ENCODE data around the gene NEU1.

Gene NEU1

GRCh38 chr6:31900917-31901414, 38.3 kb upstream of the NEU1 start:
- peak overlapping the region; percentile 88 for H3K9ac ChIP-seq (ENCODE audit: low read length)
- H2BK15ac ChIP-seq (ENCODE audit: low read depth, poor library complexity, severe bottlenecking), result peak overlapping the region; percentile 41
- peaks cover 0 to 9% of the 10 kb centered on the region in 2 experiments for H3K27me3 ChIP-seq (ENCODE audit: control insufficient read depth in 1 of 2, insufficient read depth in 1 of 2, low read length in 2 of 2)
- H3K4me1 ChIP-seq (ENCODE audit: control insufficient read depth, insufficient read depth, low read depth, low read length), result peaks cover 24% of the 10 kb centered on the region
- no peak overlapping the region for H3K14ac ChIP-seq (ENCODE audit: low read length in 2 of 2)
- no peak for DNase-seq
- H3K4me3 ChIP-seq (ENCODE audit: insufficient read depth in 1 of 2, low read depth in 1 of 2, low read length in 2 of 2), result peak overlapping the region; percentile 64 to 85
- H3K36me3 ChIP-seq (ENCODE audit: control insufficient read depth in 1 of 2, insufficient read depth in 2 of 2, low read depth in 1 of 2, low read length in 2 of 2), result peaks cover 3 to 20% of the 10 kb centered on the region in 2 experiments
- no peak overlapping the region for H2AFZ ChIP-seq (ENCODE audit: low read depth, low read length)
- no peak overlapping the region for H2BK5ac ChIP-seq (ENCODE audit: low read depth, low read length, poor library complexity, severe bottlenecking)
- no peak overlapping the region for H3K23ac ChIP-seq (ENCODE audit: low read length in 2 of 2)
- H2AK5ac ChIP-seq (ENCODE audit: low read length, severe bottlenecking), result no peak overlapping the region
- peak overlapping the region; percentile 72 for H4K91ac ChIP-seq (ENCODE audit: low read length)
- peaks cover 15% of the 10 kb centered on the region for H3K79me1 ChIP-seq (replicated peaks; ENCODE audit: low read length, poor library complexity, severe bottlenecking)
- H3K4ac ChIP-seq (ENCODE audit: low read depth in 1 of 2, low read length in 2 of 2), result peak overlapping the region in 1 of 2 experiments; percentile 24
- H2BK120ac ChIP-seq (ENCODE audit: low read depth, low read length), result peak overlapping the region; percentile 89
- no peak overlapping the region for H4K8ac ChIP-seq (ENCODE audit: low read length)
- peak overlapping the region; percentile 71 for H3K4me2 ChIP-seq (ENCODE audit: low read length, poor library complexity, severe bottlenecking)
- peak overlapping the region in 1 of 2 experiments; percentile 8 for H2BK12ac ChIP-seq (ENCODE audit: low read length in 2 of 2)
- H3K9me3 ChIP-seq (ENCODE audit: control insufficient read depth, low read length), result no peaks in the 10 kb centered on the region
- H3K27ac ChIP-seq (ENCODE audit: low read length, poor library complexity, severe bottlenecking), result no peak overlapping the region
- peak overlapping the region in 1 of 2 experiments; percentile 25 for H3K18ac ChIP-seq (ENCODE audit: low read depth in 1 of 2, low read length in 2 of 2)
- 82% methylated on average over 26 of the region's 29 CpGs for WGBS

GRCh38 chr6:31899882-31900722, 37.5 kb upstream of the NEU1 start:
- Histone ChIP-seq H3K27ac (ENCODE audit: low read length, poor library complexity, severe bottlenecking) (no peak overlapping the region), H2BK5ac (ENCODE audit: low read depth, low read length, poor library complexity, severe bottlenecking) (no peak overlapping the region), H3K4ac (ENCODE audit: low read depth in 1 of 2, low read length in 2 of 2) (no peak overlapping the region), H3K36me3 (ENCODE audit: control insufficient read depth in 1 of 2, insufficient read depth in 2 of 2, low read depth in 1 of 2, low read length in 2 of 2) (peaks cover 12 to 20% of the 10 kb centered on the region in 2 experiments), H3K23ac (ENCODE audit: low read length in 2 of 2) (no peak overlapping the region), H3K4me2 (ENCODE audit: low read length, poor library complexity, severe bottlenecking) (no peak overlapping the region), H2AFZ (ENCODE audit: low read depth, low read length) (no peak overlapping the region), H3K27me3 (ENCODE audit: control insufficient read depth in 1 of 2, insufficient read depth in 1 of 2, low read length in 2 of 2) (peaks cover 0 to 5% of the 10 kb centered on the region in 2 experiments), H4K91ac (ENCODE audit: low read length) (no peak overlapping the region), H3K4me1 (ENCODE audit: control insufficient read depth, insufficient read depth, low read depth, low read length) (peaks cover 24% of the 10 kb centered on the region), H3K4me3 (ENCODE audit: insufficient read depth in 1 of 2, low read depth in 1 of 2, low read length in 2 of 2) (no peak overlapping the region), H3K14ac (ENCODE audit: low read length in 2 of 2) (no peak overlapping the region), H3K9me3 (ENCODE audit: control insufficient read depth, low read length) (no peaks in the 10 kb centered on the region), H3K18ac (ENCODE audit: low read depth in 1 of 2, low read length in 2 of 2) (no peak overlapping the region), H2BK120ac (ENCODE audit: low read depth, low read length) (no peak overlapping the region), H3K79me1 (replicated peaks; ENCODE audit: low read length, poor library complexity, severe bottlenecking) (peaks cover 18% of the 10 kb centered on the region), H4K8ac (ENCODE audit: low read length) (peak overlapping the region; percentile 12), H2BK12ac (ENCODE audit: low read length in 2 of 2) (no peak overlapping the region), H3K9ac (ENCODE audit: low read length) (no peak overlapping the region), H2AK5ac (ENCODE audit: low read length, severe bottlenecking) (no peak overlapping the region), H2BK15ac (ENCODE audit: low read depth, poor library complexity, severe bottlenecking) (no peak overlapping the region)
- 94% methylated on average over 44 of the region's 49 CpGs for WGBS
- DNase-seq, result no peak

- no peak overlapping the region for H3K4me3 ChIP-seq (ENCODE audit: insufficient read depth in 1 of 2, low read depth in 1 of 2, low read length in 2 of 2)
- no peak overlapping the region for H2BK120ac ChIP-seq (ENCODE audit: low read depth, low read length)
Observed at GRCh38 chr6:31899215-31899614, 36.6 kb upstream of the NEU1 start.

GRCh38 chr6:31898383-31899011, 35.9 kb upstream of the NEU1 start:
- Histone ChIP-seq H3K27ac (ENCODE audit: low read length, poor library complexity, severe bottlenecking) (no peak overlapping the region), H3K9ac (ENCODE audit: low read length) (peak overlapping the region; percentile 96), H4K91ac (ENCODE audit: low read length) (peak overlapping the region; percentile 7), H2BK12ac (ENCODE audit: low read length in 2 of 2) (no peak overlapping the region), H2BK120ac (ENCODE audit: low read depth, low read length) (no peak overlapping the region), H3K14ac (ENCODE audit: low read length in 2 of 2) (no peak overlapping the region), H3K9me3 (ENCODE audit: control insufficient read depth, low read length) (no peaks in the 10 kb centered on the region), H3K4ac (ENCODE audit: low read depth in 1 of 2, low read length in 2 of 2) (no peak overlapping the region), H3K4me2 (ENCODE audit: low read length, poor library complexity, severe bottlenecking) (peak overlapping the region; percentile 62), H3K4me1 (ENCODE audit: control insufficient read depth, insufficient read depth, low read depth, low read length) (peaks cover 24% of the 10 kb centered on the region), H3K18ac (ENCODE audit: low read depth in 1 of 2, low read length in 2 of 2) (no peak overlapping the region), H3K36me3 (ENCODE audit: control insufficient read depth in 1 of 2, insufficient read depth in 2 of 2, low read depth in 1 of 2, low read length in 2 of 2) (peaks cover 18 to 31% of the 10 kb centered on the region in 2 experiments), H3K79me1 (replicated peaks; ENCODE audit: low read length, poor library complexity, severe bottlenecking) (peaks cover 18% of the 10 kb centered on the region), H4K8ac (ENCODE audit: low read length) (no peak overlapping the region), H3K4me3 (ENCODE audit: insufficient read depth in 1 of 2, low read depth in 1 of 2, low read length in 2 of 2) (peak overlapping the region; percentile 93 to 96), H3K23ac (ENCODE audit: low read length in 2 of 2) (no peak overlapping the region), H2AK5ac (ENCODE audit: low read length, severe bottlenecking) (peak overlapping the region; percentile 8), H2BK15ac (ENCODE audit: low read depth, poor library complexity, severe bottlenecking) (peak overlapping the region; percentile 33), H2AFZ (ENCODE audit: low read depth, low read length) (no peak overlapping the region), H3K27me3 (ENCODE audit: control insufficient read depth in 1 of 2, insufficient read depth in 1 of 2, low read length in 2 of 2) (no peaks in the 10 kb centered on the region), H2BK5ac (ENCODE audit: low read depth, low read length, poor library complexity, severe bottlenecking) (no peak overlapping the region)
- DNase-seq, result peak; percentile 50
- WGBS, result 33% methylated on average over 5 of the region's 8 CpGs

More at GRCh38 chr6:31899215-31899614, 36.6 kb upstream of the NEU1 start:
- no peak overlapping the region for H3K14ac ChIP-seq (ENCODE audit: low read length in 2 of 2)
- no peak overlapping the region for H3K4me2 ChIP-seq (ENCODE audit: low read length, poor library complexity, severe bottlenecking)
- peaks cover 16 to 28% of the 10 kb centered on the region in 2 experiments for H3K36me3 ChIP-seq (ENCODE audit: control insufficient read depth in 1 of 2, insufficient read depth in 2 of 2, low read depth in 1 of 2, low read length in 2 of 2)
- no peak overlapping the region for H2AK5ac ChIP-seq (ENCODE audit: low read length, severe bottlenecking)
- H3K4me1 ChIP-seq (ENCODE audit: control insufficient read depth, insufficient read depth, low read depth, low read length), result peaks cover 24% of the 10 kb centered on the region
- H3K79me1 ChIP-seq (replicated peaks; ENCODE audit: low read length, poor library complexity, severe bottlenecking), result peaks cover 18% of the 10 kb centered on the region
- no peaks in the 10 kb centered on the region for H3K9me3 ChIP-seq (ENCODE audit: control insufficient read depth, low read length)
- no peak overlapping the region for H2BK12ac ChIP-seq (ENCODE audit: low read length in 2 of 2)
- no peak overlapping the region for H3K27ac ChIP-seq (ENCODE audit: low read length, poor library complexity, severe bottlenecking)
- H3K9ac ChIP-seq (ENCODE audit: low read length), result peak overlapping the region; percentile 96
- no peak overlapping the region for H3K18ac ChIP-seq (ENCODE audit: low read depth in 1 of 2, low read length in 2 of 2)
- 87% methylated on average over 5 of the region's 5 CpGs for WGBS
- H4K8ac ChIP-seq (ENCODE audit: low read length), result no peak overlapping the region
- H2BK15ac ChIP-seq (ENCODE audit: low read depth, poor library complexity, severe bottlenecking), result no peak overlapping the region
- no peak overlapping the region for H3K4ac ChIP-seq (ENCODE audit: low read depth in 1 of 2, low read length in 2 of 2)
- no peak overlapping the region for H2AFZ ChIP-seq (ENCODE audit: low read depth, low read length)
- no peak overlapping the region for H4K91ac ChIP-seq (ENCODE audit: low read length)
- H3K23ac ChIP-seq (ENCODE audit: low read length in 2 of 2), result no peak overlapping the region
- no peaks in the 10 kb centered on the region for H3K27me3 ChIP-seq (ENCODE audit: control insufficient read depth in 1 of 2, insufficient read depth in 1 of 2, low read length in 2 of 2)
- no peak for DNase-seq
- H2BK5ac ChIP-seq (ENCODE audit: low read depth, low read length, poor library complexity, severe bottlenecking), result no peak overlapping the region
